DMS 273 treated with DMSO at 0.1 percent for 48 hours (cell line): ENCODE results near the gene SDK2.

ENCODE experiments used
- DNase-seq: peaks from one replicate; lab custom pipeline; 2025; lab: John Stamatoyannopoulos, UW

The SDK2 gene

DNA sequence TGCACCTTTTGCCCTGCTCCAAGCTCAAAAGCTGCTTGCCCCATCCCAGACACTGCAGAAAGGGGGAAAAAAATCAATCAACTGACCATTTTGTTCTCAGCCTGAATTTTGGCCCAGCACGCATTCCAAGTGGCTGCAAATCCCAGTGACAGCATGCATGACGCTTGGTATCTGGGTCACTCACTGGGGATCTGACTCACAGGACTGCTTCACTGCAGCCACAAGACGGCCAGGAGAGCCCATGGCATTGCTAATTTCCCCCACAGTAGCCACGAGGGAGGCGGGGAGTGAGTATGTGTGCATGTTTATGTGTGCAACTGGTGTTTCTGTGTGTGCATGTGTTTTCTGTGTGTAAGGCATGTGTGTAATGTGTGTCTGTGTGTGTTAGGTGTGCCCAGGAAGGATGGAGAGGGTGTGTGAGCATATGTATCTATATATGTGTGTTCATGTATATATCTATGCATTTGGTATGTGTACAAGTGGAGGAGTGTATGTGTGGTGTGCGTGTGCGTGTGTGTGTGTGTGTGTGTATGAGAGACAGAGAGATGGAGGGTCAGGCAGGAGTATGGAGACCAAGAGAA lies 33.8 kb downstream of the SDK2 start:
- no peak for DNase-seq

- no peak for DNase-seq
Observed at GRCh38 chr17:73609758-73610157, 34.5 kb downstream of the SDK2 start.

- DNase-seq = no peak
Observed at GRCh38 chr17:73609060-73609459, 35.2 kb downstream of the SDK2 start.

DNA sequence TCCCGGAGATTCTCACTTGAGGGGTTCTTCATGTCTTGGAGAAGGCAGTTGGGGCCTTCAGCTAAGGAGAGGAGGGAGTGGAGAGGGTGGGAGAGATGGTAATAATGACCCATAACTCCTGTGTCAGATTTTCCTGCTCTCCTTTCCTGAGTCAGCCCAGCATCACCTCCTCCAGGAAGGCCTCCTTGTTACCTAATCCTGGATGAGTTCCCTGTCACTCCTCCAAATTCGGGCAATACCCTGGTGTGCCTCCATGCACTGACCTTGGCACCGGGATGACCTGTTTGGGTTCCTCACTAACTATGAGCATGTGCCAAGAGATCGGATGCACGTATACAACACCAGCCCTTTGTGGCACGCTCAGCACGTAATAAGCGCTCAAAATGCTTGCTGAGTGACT lies 38.8 kb downstream of the SDK2 start:
- no peak for DNase-seq

GRCh38 chr17:73604476-73604875 lies 39.8 kb downstream of the SDK2 start:
- no peak for DNase-seq

- no peak for DNase-seq
Observed at GRCh38 chr17:73603971-73604370, 40.3 kb downstream of the SDK2 start.

DNA sequence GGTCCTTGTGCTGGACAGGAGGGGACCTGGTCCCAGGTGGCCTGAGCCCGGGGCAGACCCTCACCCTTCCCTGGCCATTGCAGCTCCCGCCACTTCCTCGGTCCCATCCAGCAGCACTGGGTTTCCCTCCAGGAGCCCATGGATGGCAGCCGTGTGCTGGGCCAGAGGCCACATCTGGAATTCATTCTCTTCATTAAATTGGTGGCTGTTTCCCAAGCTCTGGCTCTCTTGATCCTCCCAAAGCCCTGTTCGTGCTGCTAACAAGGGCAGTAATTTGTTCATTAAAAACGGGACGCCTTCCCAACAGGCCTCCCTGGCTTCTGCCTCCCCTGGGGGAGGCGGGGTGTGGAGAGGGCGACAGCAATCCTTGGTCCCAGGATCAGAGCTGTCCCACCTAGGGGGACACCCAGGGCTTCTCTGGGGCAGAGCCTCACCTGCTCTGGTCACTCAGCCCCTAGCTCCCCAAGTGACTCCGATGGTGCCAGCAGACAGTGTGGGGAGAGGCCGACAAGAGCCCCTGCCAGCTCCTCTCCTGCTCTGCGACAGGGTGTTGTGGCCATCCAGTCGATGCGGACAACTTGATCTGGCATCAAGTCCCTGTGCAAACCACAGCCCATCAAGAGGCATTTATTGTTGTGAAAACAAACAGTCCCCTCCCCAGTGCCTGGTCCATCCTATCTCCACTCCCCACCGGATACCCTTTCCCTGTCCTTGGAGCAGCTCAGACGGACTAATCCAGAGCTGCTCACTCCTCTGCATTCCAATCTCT lies 44.0 kb downstream of the SDK2 start:
- DNase-seq = no peak

- DNase-seq = no peak
Observed at GRCh38 chr17:73599599-73599998, 44.6 kb downstream of the SDK2 start.

DNA sequence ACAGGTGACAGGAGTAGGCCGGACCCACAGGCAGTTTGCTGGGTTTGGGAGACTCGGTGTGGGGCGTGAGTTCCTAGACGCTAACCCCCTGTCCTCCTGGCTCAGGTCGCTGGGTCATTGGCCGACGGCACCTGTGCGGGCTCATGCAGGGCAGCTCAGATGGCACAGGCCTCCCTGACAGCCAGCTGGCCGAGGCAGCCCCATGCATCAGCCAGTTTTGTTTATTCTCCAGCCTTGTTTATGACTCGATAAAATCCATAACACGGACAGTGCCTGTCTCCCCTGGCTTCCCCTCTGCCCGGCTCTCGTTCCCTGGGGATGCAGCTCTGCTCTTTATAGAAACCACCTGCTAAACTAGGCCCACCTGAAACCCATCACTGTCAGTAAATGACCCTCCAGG lies 46.0 kb downstream of the SDK2 start:
- DNase-seq = no peak

DNA sequence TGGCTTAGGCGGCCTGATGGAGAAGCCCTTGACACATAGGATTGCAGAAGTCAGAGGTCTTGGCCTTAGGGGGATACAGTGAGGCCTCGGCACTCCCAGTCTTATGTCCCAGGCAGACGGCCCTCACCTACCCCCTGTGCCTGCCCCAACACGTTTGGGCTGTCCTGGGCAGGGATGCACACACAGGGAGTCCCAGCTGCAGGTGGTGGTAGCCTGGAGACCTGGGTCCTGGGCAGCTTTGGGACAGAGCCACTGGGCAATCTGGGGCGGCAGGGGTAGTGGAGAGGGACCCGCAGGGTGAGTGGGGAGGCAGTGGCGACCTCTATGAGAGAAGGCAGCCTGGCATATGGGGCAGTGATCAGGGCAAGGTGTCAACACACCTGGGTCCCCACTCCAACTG lies 48.3 kb downstream of the SDK2 start:
- DNase-seq = no peak

DNA sequence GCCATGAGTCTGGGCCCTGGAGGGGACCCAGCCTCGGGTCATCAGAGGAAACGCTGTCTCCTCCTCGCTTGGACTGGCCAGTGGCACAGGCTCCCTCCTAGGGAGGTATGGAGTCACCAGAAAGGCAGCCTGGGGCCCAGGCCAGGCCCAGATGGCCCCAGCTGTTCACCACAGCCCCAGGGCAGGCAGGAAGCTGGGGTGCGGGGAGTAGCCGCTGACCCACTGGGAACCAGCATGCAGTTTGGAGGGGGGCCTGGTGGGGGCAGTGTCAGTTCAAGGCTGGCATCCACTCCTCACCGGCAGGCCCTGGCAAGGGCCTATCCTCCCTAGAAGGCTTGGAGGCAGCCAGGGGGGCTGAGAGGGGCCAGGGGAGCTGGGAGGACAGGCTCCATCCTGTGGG lies 48.8 kb downstream of the SDK2 start:
- no peak for DNase-seq

DNA sequence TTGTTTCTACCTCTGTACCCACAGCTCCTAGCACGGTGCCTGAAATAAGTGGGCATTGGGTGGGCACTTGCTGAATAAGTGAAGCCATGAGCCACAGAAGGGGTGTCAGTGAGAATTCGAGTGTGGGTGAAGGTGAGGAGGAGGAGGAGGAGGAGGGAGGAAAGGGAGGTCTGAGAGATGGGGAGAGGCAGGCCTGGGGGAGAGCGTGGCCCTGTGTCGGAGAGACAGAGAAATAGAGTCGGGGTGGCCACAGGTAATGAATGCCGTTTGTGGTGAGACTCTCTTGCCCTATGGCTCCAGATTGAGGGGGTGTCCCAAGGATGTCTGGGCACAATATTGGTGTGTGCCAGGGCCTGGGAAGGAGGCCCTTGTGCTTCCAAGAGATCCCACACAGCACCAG lies 49.2 kb downstream of the SDK2 start:
- DNase-seq = no peak

DNA sequence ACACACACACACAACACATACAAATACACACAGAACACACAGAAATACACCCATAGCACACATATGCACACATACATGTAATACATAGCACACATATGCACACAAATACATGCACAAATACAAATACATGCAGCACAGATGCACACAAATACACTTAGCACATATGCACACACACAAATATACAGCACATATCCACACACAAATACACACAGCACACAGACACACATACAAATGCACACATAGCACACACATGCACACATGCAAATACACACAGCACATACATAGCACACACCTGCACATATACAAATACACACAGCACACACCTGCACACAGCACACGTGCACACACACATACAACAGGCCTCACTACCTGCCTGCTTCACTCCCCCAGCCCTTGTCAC lies 49.6 kb downstream of the SDK2 start:
- no peak for DNase-seq

- no peak for DNase-seq
Observed at GRCh38 chr17:73594025-73594424, 50.2 kb downstream of the SDK2 start.

- DNase-seq = no peak
Observed at GRCh38 chr17:73593249-73593965, 50.8 kb downstream of the SDK2 start.

- no peak for DNase-seq
Observed at GRCh38 chr17:73592501-73592961, 51.7 kb downstream of the SDK2 start.

- no peak for DNase-seq
Observed at GRCh38 chr17:73592079-73592415, 52.2 kb downstream of the SDK2 start.

- no peak for DNase-seq
Observed at GRCh38 chr17:73591296-73592078, 52.8 kb downstream of the SDK2 start.

- no peak for DNase-seq
Observed at GRCh38 chr17:73589363-73589980, 54.8 kb downstream of the SDK2 start.

- no peak for DNase-seq
Observed at GRCh38 chr17:73588891-73589290, 55.4 kb downstream of the SDK2 start.

- DNase-seq = no peak
Observed at GRCh38 chr17:73588301-73588846, 55.9 kb downstream of the SDK2 start.
